Activated CD8-positive, alpha-beta T cell treated with anti-CD3 and anti-CD28 coated beads for 36 hours (primary cell): ENCODE measurements around the gene SUSD4. TPM values are rescaled to one million over a fixed set of nuclear protein-coding genes. Genes with fewer than 3 reads are reported as not detected.

Source experiments
- ATAC-seq: fragments of 200-7000 bp; cut with Tn5 transposase; one replicate; pipeline ENCODE4 v1.10.0; 2021; ENCODE audit warnings: mild to moderate bottlenecking, moderate library complexity
- CTCF ChIA-PET: fragments of 350-600 bp; sonication (Branson Sonifier 250); formaldehyde crosslinking; loops from one replicate; lab custom pipeline; 2021; ENCODE audit warnings: antibody characterized with exemption; lab: Charles Lee
- POLR2A ChIA-PET: fragments of 350-600 bp; sonication (Branson Sonifier 250); formaldehyde crosslinking; loops from one replicate; lab custom pipeline; 2021; ENCODE audit warnings: antibody characterized with exemption; lab: Charles Lee
- DNase-seq: peaks from one replicate; pipeline ENCODE4 v3.0.0-alpha.2; 2020
- H3K27ac Mint-ChIP-seq: one replicate; pipeline ENCODE4 v1.8.0; 2021; ENCODE audit warnings: mild to moderate bottlenecking, mixed read lengths
- H3K27me3 Mint-ChIP-seq: one replicate; pipeline ENCODE4 v1.8.0; 2021; ENCODE audit warnings: mixed read lengths
- H3K36me3 Mint-ChIP-seq: one replicate; pipeline ENCODE4 v1.8.0; 2021; ENCODE audit warnings: low read depth, mixed read lengths
- H3K4me1 Mint-ChIP-seq: one replicate; pipeline ENCODE4 v1.8.0; 2021; ENCODE audit warnings: low read depth, mixed read lengths
- H3K4me3 Mint-ChIP-seq: one replicate; pipeline ENCODE4 v1.8.0; 2021; ENCODE audit warnings: mild to moderate bottlenecking, moderate library complexity, mixed read lengths
- H3K9me3 Mint-ChIP-seq: one replicate; pipeline ENCODE4 v1.8.0; 2021; ENCODE audit warnings: mixed read lengths
- intact Hi-C: fragments of 100-400 bp; cut with micrococcal nuclease; formaldehyde crosslinking; loops from one replicate; pipeline ENCODE4 v1.10.0; 2022
- total RNA-seq, 2 experiments: library from RNA; stranded (reverse); gene quantifications; one replicate each; pipeline ENCODE4 v1.2.3, GENCODE V29; 2021
- TF ChIP-seq, protein P1 (sequence below): fragments of 200-600 bp; IDR thresholded peaks from one replicate; pipeline ENCODE4 v1.8.0; 2022; ENCODE audit warnings: antibody characterized with exemption, mild to moderate bottlenecking

SUSD4 gene
- total RNA-seq, 2 experiments from 2014 or later, result 0.29 to 0.43 TPM

DNA sequence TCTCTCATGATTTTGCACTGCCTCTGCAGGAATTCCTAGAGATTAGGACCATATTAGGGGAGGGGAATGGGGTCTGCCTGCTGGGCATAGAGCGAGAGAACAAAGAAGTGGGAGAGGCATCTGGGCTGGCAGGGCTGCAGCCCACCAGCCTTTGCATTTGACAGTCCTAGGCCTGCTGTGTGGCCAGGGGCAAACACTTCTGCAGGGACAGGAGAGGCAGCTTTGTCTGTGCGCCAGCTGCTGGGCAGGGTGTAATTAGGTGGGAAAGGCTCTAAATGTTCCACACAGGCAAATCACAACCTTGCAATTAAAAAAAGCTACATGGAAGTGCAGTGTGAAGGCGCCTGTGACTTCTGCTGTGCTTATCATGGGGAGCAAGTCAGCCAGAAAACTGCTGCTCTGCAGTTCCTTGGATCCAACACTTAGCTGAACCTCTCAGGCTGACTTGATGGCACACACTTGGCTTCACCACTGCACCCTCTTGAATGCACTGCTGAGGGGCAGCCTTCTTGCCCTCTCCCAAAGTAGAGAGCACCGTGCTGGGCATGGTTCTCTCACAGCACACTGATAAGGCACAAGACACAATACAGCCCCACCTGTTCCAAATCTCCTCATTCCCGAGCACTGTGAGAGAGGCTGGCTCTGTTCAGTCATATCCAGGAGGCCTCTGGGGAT lies 147.3 kb downstream of the SUSD4 start:
- intact Hi-C loops, result no loop called here
- ATAC-seq (no peak), DNase-seq (no peak)
- Mint-ChIP-seq H3K9me3 (peaks cover 5% of the 10 kb centered on the region), H3K27ac (no peak overlapping the region), H3K4me3 (no peak overlapping the region), H3K4me1 (no peaks in the 10 kb centered on the region), H3K36me3 (peaks cover 2% of the 10 kb centered on the region), H3K27me3 (no peaks in the 10 kb centered on the region)
- TF ChIP-seq, protein P1, sequence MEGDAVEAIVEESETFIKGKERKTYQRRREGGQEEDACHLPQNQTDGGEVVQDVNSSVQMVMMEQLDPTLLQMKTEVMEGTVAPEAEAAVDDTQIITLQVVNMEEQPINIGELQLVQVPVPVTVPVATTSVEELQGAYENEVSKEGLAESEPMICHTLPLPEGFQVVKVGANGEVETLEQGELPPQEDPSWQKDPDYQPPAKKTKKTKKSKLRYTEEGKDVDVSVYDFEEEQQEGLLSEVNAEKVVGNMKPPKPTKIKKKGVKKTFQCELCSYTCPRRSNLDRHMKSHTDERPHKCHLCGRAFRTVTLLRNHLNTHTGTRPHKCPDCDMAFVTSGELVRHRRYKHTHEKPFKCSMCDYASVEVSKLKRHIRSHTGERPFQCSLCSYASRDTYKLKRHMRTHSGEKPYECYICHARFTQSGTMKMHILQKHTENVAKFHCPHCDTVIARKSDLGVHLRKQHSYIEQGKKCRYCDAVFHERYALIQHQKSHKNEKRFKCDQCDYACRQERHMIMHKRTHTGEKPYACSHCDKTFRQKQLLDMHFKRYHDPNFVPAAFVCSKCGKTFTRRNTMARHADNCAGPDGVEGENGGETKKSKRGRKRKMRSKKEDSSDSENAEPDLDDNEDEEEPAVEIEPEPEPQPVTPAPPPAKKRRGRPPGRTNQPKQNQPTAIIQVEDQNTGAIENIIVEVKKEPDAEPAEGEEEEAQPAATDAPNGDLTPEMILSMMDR, result no peak
- POLR2A ChIA-PET, result no interaction called here
- CTCF ChIA-PET, result no interaction called here

GRCh38 chr1:223216074-223216473 lies 147.9 kb downstream of the SUSD4 start:
- DNase-seq, result no peak
- Mint-ChIP-seq H3K36me3 (peaks cover 2% of the 10 kb centered on the region), H3K4me3 (no peak overlapping the region), H3K27ac (no peak overlapping the region), H3K4me1 (no peaks in the 10 kb centered on the region), H3K9me3 (peaks cover 5% of the 10 kb centered on the region), H3K27me3 (no peaks in the 10 kb centered on the region)
- no peak for ATAC-seq
- intact Hi-C loops, result no loop called here
- POLR2A ChIA-PET, result no interaction called here
- TF ChIP-seq, protein P1, result no peak
- CTCF ChIA-PET, result no interaction called here

DNA sequence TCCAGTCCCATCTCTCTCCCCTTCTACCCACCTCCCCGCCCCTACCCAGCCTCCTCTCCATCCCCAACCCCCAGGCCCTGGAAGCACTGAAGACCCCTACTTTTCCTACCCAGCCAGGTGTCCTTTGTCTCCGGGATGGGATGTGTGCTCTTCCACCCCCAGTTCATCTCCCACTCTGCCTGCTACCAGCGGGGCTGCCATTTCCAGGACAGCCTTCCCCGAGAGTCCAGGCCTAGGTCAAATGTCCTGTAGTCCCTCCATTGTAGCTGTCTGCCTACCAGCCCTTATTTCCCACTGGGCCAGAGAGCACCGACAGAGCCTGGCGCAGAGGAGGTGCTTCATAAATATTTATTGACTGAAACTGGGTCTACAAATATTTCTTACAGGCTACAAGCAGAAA lies 148.9 kb downstream of the SUSD4 start:
- ChIA-PET POLR2A (interaction anchor here (1.3 kb wide), 1 partner anchor 20 kb away, joined by 3 read pairs; no protein-coding TSS in a partner anchor), CTCF (interaction anchor here (0.7 kb wide), 1 partner anchor 829 kb away, joined by 3 read pairs; no protein-coding TSS in a partner anchor)
- peaks cover 5% of the 10 kb centered on the region for H3K9me3 Mint-ChIP-seq
- H3K27me3 Mint-ChIP-seq, result no peaks in the 10 kb centered on the region
- peaks cover 2% of the 10 kb centered on the region for H3K36me3 Mint-ChIP-seq
- H3K4me1 Mint-ChIP-seq, result no peaks in the 10 kb centered on the region
- TF ChIP-seq, protein P1, result no peak
- ATAC-seq (no peak), DNase-seq (no peak)
- intact Hi-C loops, result no loop called here
- H3K27ac Mint-ChIP-seq, result no peak overlapping the region
- no peak overlapping the region for H3K4me3 Mint-ChIP-seq

DNA sequence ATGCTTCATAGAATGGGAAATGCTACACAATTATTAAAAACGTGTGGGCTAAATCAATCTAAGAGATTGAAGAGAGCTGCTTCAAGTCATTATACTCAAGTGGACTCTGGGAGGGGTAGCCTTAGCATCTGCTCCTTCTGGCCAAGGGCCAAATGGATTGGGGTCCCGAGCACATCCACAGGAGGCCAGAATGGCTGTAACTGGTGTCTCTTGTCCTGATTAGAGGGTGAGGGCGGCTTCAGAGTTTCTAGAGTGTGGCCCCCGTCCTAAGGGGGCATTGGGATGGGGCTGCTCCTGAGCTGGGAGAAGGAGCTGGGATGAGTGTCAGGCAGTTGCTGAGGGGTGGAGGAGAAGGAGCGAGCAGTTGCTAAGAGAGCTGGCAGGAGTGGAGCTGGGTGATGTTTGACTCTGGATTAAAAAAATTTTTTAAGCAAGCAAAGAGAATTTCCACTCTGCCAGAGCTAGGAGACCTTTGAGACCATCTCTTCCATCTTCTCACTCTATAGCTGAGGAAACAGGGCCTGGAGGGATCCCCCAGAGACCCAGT lies 149.6 kb downstream of the SUSD4 start:
- ChIA-PET POLR2A (interaction anchor here (1.3 kb wide), 1 partner anchor 20 kb away, joined by 3 read pairs; no protein-coding TSS in a partner anchor), CTCF (no interaction called here)
- DNase-seq (no peak), ATAC-seq (no peak)
- Mint-ChIP-seq H3K4me1 (no peaks in the 10 kb centered on the region), H3K27ac (no peak overlapping the region), H3K27me3 (no peaks in the 10 kb centered on the region), H3K4me3 (no peak overlapping the region), H3K9me3 (peaks cover 5% of the 10 kb centered on the region), H3K36me3 (no peaks in the 10 kb centered on the region)
- intact Hi-C loops, result no loop called here
- TF ChIP-seq, protein P1, result no peak

GRCh38 chr1:223212441-223212840 lies 151.5 kb downstream of the SUSD4 start:
- intact Hi-C loops, result no loop called here
- ATAC-seq, result no peak
- Mint-ChIP-seq H3K9me3 (no peaks in the 10 kb centered on the region), H3K4me1 (no peaks in the 10 kb centered on the region), H3K4me3 (no peak overlapping the region), H3K36me3 (no peaks in the 10 kb centered on the region), H3K27me3 (no peaks in the 10 kb centered on the region), H3K27ac (no peak overlapping the region)
- CTCF ChIA-PET, result interaction anchor here (1.6 kb wide), 1 partner anchor 88 kb away, joined by 4 read pairs; no protein-coding TSS in a partner anchor
- no peak for DNase-seq
- POLR2A ChIA-PET, result no interaction called here
- TF ChIP-seq, protein P1, result no peak
